H4 (cell line): ENCODE measurements around the gene SEPSECS. TPM values are rescaled to one million over a fixed set of nuclear protein-coding genes. Genes with fewer than 3 reads are reported as not detected.

Source experiments
- DNase-seq: peaks from one replicate; pipeline ENCODE4 v3.0.0-alpha.2; 2015; ENCODE audit warnings: low spot score
- total RNA-seq: library from RNA; depleted of rRNA; stranded (reverse); fragments of >200 nt; shearing (Covaris generic); gene quantifications from 2 replicates; pipeline ENCODE4 v1.2.3, GENCODE V29; 2014

Gene SEPSECS
- total RNA-seq, 1 experiment from 2014 or later, result 6.5 TPM

GRCh38 chr4:25110527-25111329 lies 49.5 kb downstream of the SEPSECS start:
- no peak for DNase-seq

GRCh38 chr4:25109511-25109910 lies 50.7 kb downstream of the SEPSECS start:
- DNase-seq, result no peak

GRCh38 chr4:25108556-25108955 lies 51.7 kb downstream of the SEPSECS start:
- no peak for DNase-seq

- no peak for DNase-seq
These were observed 52.3 kb downstream of the SEPSECS start for GRCh38 chr4:25107827-25108516.

- DNase-seq, result no peak
These were observed 53.7 kb downstream of the SEPSECS start for GRCh38 chr4:25106363-25107151.

- no peak for DNase-seq
These were observed 55.7 kb downstream of the SEPSECS start for GRCh38 chr4:25104591-25104990.

GRCh38 chr4:25103418-25103817 lies 56.8 kb downstream of the SEPSECS start:
- DNase-seq, result no peak

GRCh38 chr4:25101836-25102235 lies 58.4 kb downstream of the SEPSECS start:
- DNase-seq, result no peak

- no peak for DNase-seq
These were observed 59.5 kb downstream of the SEPSECS start for GRCh38 chr4:25100710-25101109.

GRCh38 chr4:25100021-25100555 lies 60.2 kb downstream of the SEPSECS start:
- DNase-seq, result no peak

GRCh38 chr4:25098964-25099891 lies 61.0 kb downstream of the SEPSECS start:
- no peak for DNase-seq

- no peak for DNase-seq
These were observed 63.2 kb downstream of the SEPSECS start for GRCh38 chr4:25096981-25097443.

GRCh38 chr4:25096251-25096980 lies 63.8 kb downstream of the SEPSECS start:
- no peak for DNase-seq

- no peak for DNase-seq
These were observed 64.4 kb downstream of the SEPSECS start for GRCh38 chr4:25095837-25096236.

- DNase-seq, result no peak
These were observed 68.1 kb downstream of the SEPSECS start for GRCh38 chr4:25092139-25092538.

- no peak for DNase-seq
These were observed 69.7 kb downstream of the SEPSECS start for GRCh38 chr4:25090516-25090915.

- DNase-seq, result no peak
These were observed 71.0 kb downstream of the SEPSECS start for GRCh38 chr4:25089051-25089763.

- no peak for DNase-seq
These were observed 71.9 kb downstream of the SEPSECS start for GRCh38 chr4:25088093-25088952.

GRCh38 chr4:25085671-25086070 lies 74.6 kb downstream of the SEPSECS start:
- no peak for DNase-seq
